Psoas muscle (tissue), 7 donors: ENCODE measurements around the gene MYBL2. TPM values are rescaled to one million over a fixed set of nuclear protein-coding genes. Genes with fewer than 3 reads are reported as not detected.

ENCODE experiments used
- polyA plus RNA-seq, 3 donors: library from polyadenylated mRNA; stranded (reverse); fragments of 200-250 nt; gene quantifications; one replicate each; pipeline ENCODE4 v1.2.3, GENCODE V29; 2013
- total RNA-seq, 4 donors: library from RNA; stranded (reverse); fragmentation: NEBNext Ultra II Directional in 2 of 4; extraction: Animal tissue kit (Norgen Biotek cat#: 25700) in 2 of 4; gene quantifications; one replicate each; pipeline versions ENCODE4 v1.2.1 to v1.2.4, GENCODE V29; 2021 to 2023
- donor health status: healthy with polysubstance abuse.
- donor health status: DM: no; HTN: no; CAD: no; lungs with moderate emphysema.
- donor health status: Bipolar disorder and iron deficiency.
- donor health status: healthy.
- donor health status: DM: no; HTN: no; CAD: no.
- donor health status: DM: no; HTN: no; CAD: no.
- donor health status: DM: yes; HTN: yes; CAD: no.

MYBL2 gene
- total and polyA plus RNA-seq, 7 donors: 0.05 to 0.17 (median 0.10) TPM; not detected in 4

Other genes with a start within 250 kb of the MYBL2 start
- gene SRSF6, start 209.2 kb upstream of the MYBL2 start, total RNA-seq: 10 to 100 TPM; 33.8 to 76.9 (median 53.3) TPM
- gene SRSF6, start 209.2 kb upstream of the MYBL2 start, polyA plus RNA-seq: 10 to 100 TPM; 26.3 to 38.9 (median 26.7) TPM
- gene L3MBTL1, start 159.4 kb upstream of the MYBL2 start, total RNA-seq: 1 to 10 TPM; 2.2 to 4.2 (median 3.5) TPM
- gene L3MBTL1, start 159.4 kb upstream of the MYBL2 start, polyA plus RNA-seq: 1 to 10 TPM in 2 of 3 donors, under 1 TPM in 1; 0.82 to 4.3 (median 1.4) TPM
- gene SGK2, start 108.1 kb upstream of the MYBL2 start, total RNA-seq: under 1 TPM in 1 of 4 donors, not detected in 3; 0.13 TPM
- gene SGK2, start 108.1 kb upstream of the MYBL2 start, polyA plus RNA-seq: under 1 TPM; 0.04 to 0.53 (median 0.16) TPM
- gene IFT52, start 76.2 kb upstream of the MYBL2 start, total RNA-seq: 1 to 10 TPM; 2.5 to 5.3 (median 3.7) TPM
- gene IFT52, start 76.2 kb upstream of the MYBL2 start, polyA plus RNA-seq: 1 to 10 TPM; 2.9 to 4.9 (median 3.0) TPM
- not detected for gene GTSF1L, start 59.9 kb downstream of the MYBL2 start, total RNA-seq
- not detected for gene GTSF1L, start 59.9 kb downstream of the MYBL2 start, polyA plus RNA-seq
- gene TOX2, start 247.7 kb downstream of the MYBL2 start, total RNA-seq: under 1 TPM; 0.20 to 0.53 (median 0.35) TPM
- under 1 TPM; 0.06 to 0.51 (median 0.39) TPM for gene TOX2, start 247.7 kb downstream of the MYBL2 start, polyA plus RNA-seq